Transverse colon (tissue), 3 donors: Measurements from ENCODE around the gene ARID3A.

Source experiments
- CTCF ChIP-seq, 5 experiments: fragments of 200-600 bp in 3 of 5; fragments of 450-650 bp in 2 of 5; sonication (generic) in 3 of 5; IDR thresholded peaks; 1 replicate in 2 of 5; 2 replicates in 3 of 5; pipeline ENCODE4 v1.5.1; 2016 to 2017; ENCODE audit warnings: antibody characterized with exemption in 5 of 5, inconsistent platforms in 3 of 5, mild to moderate bottlenecking in 2 of 5, moderate library complexity in 1 of 5
- POLR2A ChIP-seq: fragments of 450-650 bp; IDR thresholded peaks from one replicate; pipeline ENCODE4 v1.6.1; 2016; ENCODE audit warnings: antibody characterized with exemption, mild to moderate bottlenecking, moderate library complexity

GRCh38 chr19:941292-942132 is 15.7 kb downstream of the ARID3A start:
- TF ChIP-seq POLR2A: no peak
- TF ChIP-seq CTCF (IDR thresholded peaks at IDR 0.05): no peak
